ENCODE measurements around the gene CFAP97D2. TPM values are rescaled to one million over a fixed set of nuclear protein-coding genes. Genes with fewer than 3 reads are reported as not detected.

CFAP97D2 gene
- total RNA-seq, 1 donor from 2014 or later, result not detected

GRCh38 chr13:114258589-114258988 is 79.5 kb downstream of the CFAP97D2 start:
- Mint-ChIP-seq H3K9me3 (ENCODE audit: low read depth) (no peaks in the 10 kb centered on the region), H3K4me3 (ENCODE audit: low read depth) (no peak overlapping the region), H3K36me3 (ENCODE audit: insufficient read depth) (peaks cover 38% of the 10 kb centered on the region), H3K27ac (no peak overlapping the region), H3K27me3 (no peaks in the 10 kb centered on the region), H3K4me1 (ENCODE audit: low read depth) (peaks cover 2% of the 10 kb centered on the region)
- no peak for TF ChIP-seq CTCF (IDR thresholded peaks at IDR 0.05; ENCODE audit: unreplicated experiment)
- DNase-seq (ENCODE audit: low spot score, unreplicated experiment), result no peak

- no peak overlapping the region for H3K4me3 Mint-ChIP-seq (ENCODE audit: low read depth)
- DNase-seq (ENCODE audit: low spot score, unreplicated experiment), result no peak
- H3K9me3 Mint-ChIP-seq (ENCODE audit: low read depth), result no peaks in the 10 kb centered on the region
- H3K27me3 Mint-ChIP-seq, result no peaks in the 10 kb centered on the region
- TF ChIP-seq CTCF (IDR thresholded peaks at IDR 0.05; ENCODE audit: unreplicated experiment), result no peak
- H3K27ac Mint-ChIP-seq, result no peak overlapping the region
- H3K4me1 Mint-ChIP-seq (ENCODE audit: low read depth), result peaks cover 2% of the 10 kb centered on the region
- peaks cover 38% of the 10 kb centered on the region for H3K36me3 Mint-ChIP-seq (ENCODE audit: insufficient read depth)
These were observed 80.3 kb downstream of the CFAP97D2 start for GRCh38 chr13:114259374-114259773.

GRCh38 chr13:114259974-114260373 is 80.9 kb downstream of the CFAP97D2 start:
- DNase-seq (ENCODE audit: low spot score, unreplicated experiment), result no peak
- no peak overlapping the region for H3K27ac Mint-ChIP-seq
- no peaks in the 10 kb centered on the region for H3K27me3 Mint-ChIP-seq
- no peaks in the 10 kb centered on the region for H3K9me3 Mint-ChIP-seq (ENCODE audit: low read depth)
- H3K4me3 Mint-ChIP-seq (ENCODE audit: low read depth), result no peak overlapping the region
- TF ChIP-seq CTCF (IDR thresholded peaks at IDR 0.05; ENCODE audit: unreplicated experiment), result no peak
- peaks cover 2% of the 10 kb centered on the region for H3K4me1 Mint-ChIP-seq (ENCODE audit: low read depth)
- peaks cover 36% of the 10 kb centered on the region for H3K36me3 Mint-ChIP-seq (ENCODE audit: insufficient read depth)

GRCh38 chr13:114260814-114261213 is 81.8 kb downstream of the CFAP97D2 start:
- H3K9me3 Mint-ChIP-seq (ENCODE audit: low read depth), result no peaks in the 10 kb centered on the region
- H3K27me3 Mint-ChIP-seq, result no peaks in the 10 kb centered on the region
- no peak for TF ChIP-seq CTCF (IDR thresholded peaks at IDR 0.05; ENCODE audit: unreplicated experiment)
- H3K36me3 Mint-ChIP-seq (ENCODE audit: insufficient read depth), result peaks cover 37% of the 10 kb centered on the region
- H3K4me3 Mint-ChIP-seq (ENCODE audit: low read depth), result no peak overlapping the region
- peaks cover 2% of the 10 kb centered on the region for H3K4me1 Mint-ChIP-seq (ENCODE audit: low read depth)
- no peak overlapping the region for H3K27ac Mint-ChIP-seq
- no peak for DNase-seq (ENCODE audit: low spot score, unreplicated experiment)

- Mint-ChIP-seq H3K9me3 (ENCODE audit: low read depth) (no peaks in the 10 kb centered on the region), H3K27ac (no peak overlapping the region)
- no peak for DNase-seq (ENCODE audit: low spot score, unreplicated experiment)
These were observed 82.4 kb downstream of the CFAP97D2 start for GRCh38 chr13:114261328-114261965.

More at GRCh38 chr13:114261328-114261965, 82.4 kb downstream of the CFAP97D2 start:
- H3K36me3 Mint-ChIP-seq (ENCODE audit: insufficient read depth), result peaks cover 36% of the 10 kb centered on the region
- no peak for TF ChIP-seq CTCF (IDR thresholded peaks at IDR 0.05; ENCODE audit: unreplicated experiment)
- no peaks in the 10 kb centered on the region for H3K27me3 Mint-ChIP-seq
- H3K4me1 Mint-ChIP-seq (ENCODE audit: low read depth), result peaks cover 2% of the 10 kb centered on the region
- H3K4me3 Mint-ChIP-seq (ENCODE audit: low read depth), result no peak overlapping the region
